22Rv1 (cell line): ENCODE data around the gene MKRN2.

Source experiments
- H3K27ac ChIP-seq: fragments of 450-650 bp; 2 replicates; pipeline ENCODE4 v1.5.1; 2017
- ZFX ChIP-seq: fragments of 450-650 bp; IDR thresholded peaks from 2 replicates; pipeline ENCODE4 v1.6.1; 2017; ENCODE audit warnings: antibody characterized with exemption, borderline replicate concordance
- TF ChIP-seq, protein P1 (sequence below): fragments of 450-650 bp; IDR thresholded peaks from 2 replicates; pipeline ENCODE4 v1.5.1; 2017; ENCODE audit warnings: mild to moderate bottlenecking

The MKRN2 gene

DNA sequence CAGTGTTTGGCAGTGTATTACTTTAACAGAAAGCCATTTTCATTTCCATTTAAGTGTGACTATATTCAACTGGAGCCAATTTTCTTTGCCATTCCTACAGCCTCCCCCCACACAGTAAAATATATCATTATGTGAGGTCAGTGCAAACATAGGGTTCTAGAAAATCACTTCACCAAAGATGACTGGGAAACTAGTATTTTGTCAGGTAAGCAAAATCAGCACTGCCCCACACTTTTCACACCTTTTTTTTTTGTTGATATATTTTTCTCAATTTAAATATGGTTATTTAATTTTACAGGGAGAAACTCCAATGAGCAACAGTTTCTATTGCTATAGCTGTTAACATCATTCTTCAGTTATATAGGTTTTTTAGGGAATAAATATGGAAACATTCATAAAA is 41.3 kb upstream of the MKRN2 start:
- H3K27ac ChIP-seq: no peak overlapping the region
- TF ChIP-seq, protein P1, sequence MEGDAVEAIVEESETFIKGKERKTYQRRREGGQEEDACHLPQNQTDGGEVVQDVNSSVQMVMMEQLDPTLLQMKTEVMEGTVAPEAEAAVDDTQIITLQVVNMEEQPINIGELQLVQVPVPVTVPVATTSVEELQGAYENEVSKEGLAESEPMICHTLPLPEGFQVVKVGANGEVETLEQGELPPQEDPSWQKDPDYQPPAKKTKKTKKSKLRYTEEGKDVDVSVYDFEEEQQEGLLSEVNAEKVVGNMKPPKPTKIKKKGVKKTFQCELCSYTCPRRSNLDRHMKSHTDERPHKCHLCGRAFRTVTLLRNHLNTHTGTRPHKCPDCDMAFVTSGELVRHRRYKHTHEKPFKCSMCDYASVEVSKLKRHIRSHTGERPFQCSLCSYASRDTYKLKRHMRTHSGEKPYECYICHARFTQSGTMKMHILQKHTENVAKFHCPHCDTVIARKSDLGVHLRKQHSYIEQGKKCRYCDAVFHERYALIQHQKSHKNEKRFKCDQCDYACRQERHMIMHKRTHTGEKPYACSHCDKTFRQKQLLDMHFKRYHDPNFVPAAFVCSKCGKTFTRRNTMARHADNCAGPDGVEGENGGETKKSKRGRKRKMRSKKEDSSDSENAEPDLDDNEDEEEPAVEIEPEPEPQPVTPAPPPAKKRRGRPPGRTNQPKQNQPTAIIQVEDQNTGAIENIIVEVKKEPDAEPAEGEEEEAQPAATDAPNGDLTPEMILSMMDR: no peak
- TF ChIP-seq ZFX: no peak

DNA sequence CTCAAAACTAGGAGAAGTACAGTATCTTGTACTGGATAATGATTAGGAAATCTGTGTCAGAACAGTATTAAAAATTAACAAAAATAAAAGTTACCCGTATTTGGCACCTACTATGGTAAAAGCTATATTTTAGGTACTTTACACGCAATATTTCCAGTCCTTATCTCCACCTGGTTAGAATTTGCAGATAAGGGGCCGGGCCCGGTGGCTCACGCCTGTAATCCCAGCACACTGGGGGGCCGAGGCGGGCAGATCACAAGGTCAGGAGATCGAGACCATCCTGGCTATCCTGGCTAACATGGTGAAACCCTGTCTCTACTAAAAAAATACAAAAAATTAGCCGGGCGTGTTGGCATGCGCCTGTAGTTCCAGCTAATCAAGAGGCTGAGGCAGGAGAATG is 40.0 kb upstream of the MKRN2 start:
- H3K27ac ChIP-seq: no peak overlapping the region
- TF ChIP-seq, protein P1: no peak
- no peak for TF ChIP-seq ZFX

DNA sequence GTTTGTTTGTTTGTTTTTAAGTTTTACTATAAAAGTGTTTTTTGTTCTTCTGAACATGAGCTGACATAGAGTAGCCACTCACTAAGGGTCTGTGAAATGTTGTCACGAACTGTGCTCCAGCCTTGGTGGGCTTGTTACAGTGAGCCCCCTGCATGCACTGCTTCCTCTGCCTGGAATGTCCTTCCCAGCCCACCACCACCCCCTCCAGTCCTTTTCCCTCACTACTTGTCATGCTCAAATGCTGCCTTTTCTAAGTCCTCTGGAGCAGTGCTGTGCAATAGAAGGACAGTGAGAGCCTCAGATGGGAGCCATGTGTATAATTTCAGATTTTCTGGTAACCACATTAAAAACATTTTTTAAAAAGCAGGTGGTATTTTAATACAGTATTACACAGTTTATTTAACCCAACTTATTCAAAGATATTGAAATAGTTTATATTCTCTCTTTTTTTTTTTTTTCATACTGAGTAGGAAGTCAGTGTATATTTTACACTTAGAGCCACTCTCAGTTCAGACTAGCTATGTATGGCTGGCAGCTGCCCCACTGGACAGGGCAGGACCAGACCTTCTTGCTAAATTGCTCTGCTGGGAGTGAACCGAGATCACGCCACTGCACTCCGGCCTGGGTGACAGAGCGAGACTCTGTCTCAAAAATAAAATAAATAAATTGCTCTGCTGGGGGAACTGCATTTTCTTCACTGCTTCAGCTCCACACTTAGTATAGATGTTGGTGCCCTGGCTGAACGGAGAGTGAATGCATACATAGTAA is 38.4 kb upstream of the MKRN2 start:
- TF ChIP-seq, protein P1: no peak
- no peak for TF ChIP-seq ZFX
- H3K27ac ChIP-seq: no peak overlapping the region

DNA sequence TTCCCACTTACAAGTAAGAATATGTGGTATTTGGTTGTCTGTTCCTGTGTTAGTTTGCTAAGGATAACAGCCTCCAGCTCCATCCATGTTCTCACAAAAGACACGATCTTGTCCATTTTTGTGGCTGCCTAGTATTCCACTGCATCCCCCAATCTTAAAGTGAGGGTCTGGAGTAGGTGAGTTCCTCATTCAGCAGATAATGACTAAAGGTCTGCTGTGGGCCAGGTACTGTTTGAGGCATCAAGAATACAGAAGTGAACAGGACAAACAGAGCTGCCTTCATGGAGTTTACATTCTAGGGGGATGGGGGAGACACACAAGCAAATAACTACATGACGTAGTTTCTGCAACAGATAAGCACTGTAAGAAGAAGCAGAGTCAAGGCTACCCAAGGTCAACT is 35.9 kb upstream of the MKRN2 start:
- no peak overlapping the region for H3K27ac ChIP-seq
- no peak for TF ChIP-seq ZFX

DNA sequence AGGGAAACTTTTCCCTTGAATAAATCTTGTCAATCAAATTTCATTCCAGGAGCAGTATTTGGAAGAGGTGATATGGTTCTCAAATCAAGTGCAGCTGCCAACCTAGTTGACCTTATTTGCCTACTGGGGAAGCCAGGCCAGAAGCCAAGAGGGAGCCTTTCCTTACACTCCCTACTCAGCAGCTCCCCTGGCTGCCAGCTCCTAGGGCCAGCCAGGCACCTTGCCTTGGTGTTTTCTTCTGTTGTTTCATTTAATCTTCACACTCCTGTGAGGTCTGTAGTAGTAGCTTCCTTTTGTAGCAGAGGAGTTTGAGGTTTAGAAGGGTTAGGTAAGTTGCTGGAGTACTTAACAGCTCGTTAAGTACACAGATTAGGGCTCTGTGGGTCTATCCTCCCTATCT is 34.2 kb upstream of the MKRN2 start:
- no peak overlapping the region for H3K27ac ChIP-seq
- TF ChIP-seq ZFX: no peak
- TF ChIP-seq, protein P1: no peak

DNA sequence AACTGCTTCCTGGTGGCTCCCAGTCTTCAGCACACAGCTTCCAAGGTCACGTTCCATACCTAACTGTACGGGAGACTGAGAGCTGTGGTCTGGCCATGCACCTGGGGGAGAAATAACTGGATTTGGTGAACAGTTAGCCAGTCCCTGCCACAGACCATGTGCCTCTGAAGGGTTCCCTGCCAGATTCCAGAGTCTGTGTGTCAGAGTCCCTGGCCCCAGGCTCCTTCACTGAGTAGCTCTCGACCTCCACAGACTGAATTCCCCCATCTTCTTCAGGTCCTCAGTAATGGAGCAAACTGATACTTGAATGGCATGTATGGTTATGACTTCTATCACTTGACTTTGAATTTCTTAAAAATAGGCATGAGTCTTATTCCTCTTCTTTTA is 29.1 kb upstream of the MKRN2 start:
- TF ChIP-seq, protein P1: no peak
- no peak for TF ChIP-seq ZFX
- no peak overlapping the region for H3K27ac ChIP-seq

DNA sequence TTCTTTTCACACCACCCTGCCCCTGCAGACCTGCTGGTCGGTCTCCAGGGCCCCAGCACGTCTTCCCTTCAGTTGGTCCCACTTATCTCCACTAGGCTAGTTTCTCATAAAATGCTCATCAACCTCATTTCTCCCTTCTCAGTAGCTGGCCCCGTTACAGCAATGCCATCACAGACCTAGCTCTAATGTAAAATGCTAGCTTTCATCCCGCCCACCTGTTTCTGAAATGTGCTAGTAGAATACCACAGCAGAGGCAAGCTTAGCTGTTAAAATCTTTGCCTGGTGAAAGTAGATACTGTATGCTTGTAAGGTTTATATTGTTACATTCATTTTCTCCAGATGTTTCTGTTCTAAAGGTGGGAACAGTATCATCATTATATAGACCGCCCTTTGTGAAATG is 24.7 kb upstream of the MKRN2 start:
- H3K27ac ChIP-seq: no peak overlapping the region
- TF ChIP-seq ZFX: no peak
- TF ChIP-seq, protein P1: no peak

DNA sequence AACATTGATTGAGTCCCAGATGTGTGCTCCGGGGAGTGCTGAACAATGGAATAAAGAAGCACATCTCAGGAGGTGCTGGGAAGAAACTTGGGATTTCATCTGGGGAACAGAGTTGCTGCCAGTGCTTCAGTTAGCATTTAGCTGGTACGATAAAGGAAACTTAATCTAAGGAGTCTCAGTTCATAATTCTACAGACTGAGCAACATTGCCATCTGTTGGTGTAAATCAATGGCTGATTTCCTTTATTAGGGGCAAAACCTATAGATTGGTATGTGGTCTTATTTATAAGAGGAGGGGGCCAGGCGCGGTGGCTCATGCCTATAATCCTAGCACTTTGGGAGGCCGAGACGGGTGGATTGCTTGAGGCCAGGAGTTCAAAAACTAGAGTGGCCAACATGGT is 20.5 kb upstream of the MKRN2 start:
- no peak for TF ChIP-seq ZFX

More for the DNA sequence above, 20.5 kb upstream of the MKRN2 start:
- no peak overlapping the region for H3K27ac ChIP-seq
